ENCODE data around the gene POU4F3. TPM values are rescaled to one million over a fixed set of nuclear protein-coding genes. Genes with fewer than 3 reads are reported as not detected.

POU4F3 gene
- total RNA-seq, 4 donors from 2014 or later, result not detected

GRCh38 chr5:146390469-146390868 lies 51.8 kb downstream of the POU4F3 start:
- Histone ChIP-seq H3K36me3 (no peaks in the 10 kb centered on the region), H3K4me1 (no peaks in the 10 kb centered on the region), H3K4me3 (replicated peaks in 1 of 3) (no peak overlapping the region), H3K9me3 (no peaks in the 10 kb centered on the region), H3K27ac (no peak overlapping the region), H3K27me3 (no peaks in the 10 kb centered on the region)
- TF ChIP-seq POLR2A (IDR thresholded peaks at IDR 0.05), result no peak
- no peak for TF ChIP-seq CTCF (IDR thresholded peaks at IDR 0.05)
- intact Hi-C loops (cut with DNase I), result no loop called here
- 27 to 35% methylated on average over 2 of the region's 2 CpGs for WGBS, 2 donors
- DNase-seq, result no peak

Other genes starting within 250 kb of the POU4F3 start
- gene PLAC8L1, start 233.3 kb upstream of the POU4F3 start, total RNA-seq, result not detected
- 100 to 1,000 TPM in 1 of 4 donors, 10 to 100 TPM in 3; 75.6 to 119 (median 82.2) TPM for gene LARS1, start 156.2 kb upstream of the POU4F3 start, total RNA-seq
- 10 to 100 TPM; 24.7 to 42.4 (median 29.6) TPM for gene RBM27, start 135.2 kb upstream of the POU4F3 start, total RNA-seq
- 100 to 1,000 TPM in 1 of 4 donors, 10 to 100 TPM in 3; 50.0 to 106 (median 62.4) TPM for gene TCERG1, start 108.5 kb downstream of the POU4F3 start, total RNA-seq
- not detected for gene GPR151, start 177.4 kb downstream of the POU4F3 start, total RNA-seq